Measurements from ENCODE around the gene MDK.

MDK gene

GRCh38 chr11:46413760-46414465 lies 32.4 kb downstream of the MDK start:
- DNase-seq (ENCODE audit: insufficient read length, low spot score) (no peak), FAIRE-seq (no peak)
- TF ChIP-seq POU2F2 (IDR thresholded peaks at IDR 0.05; ENCODE audit: low read depth, low read length) (no peak), POLR2AphosphoS5 (IDR thresholded peaks at IDR 0.05; ENCODE audit: low read depth, low read length) (no peak), SPI1 (IDR thresholded peaks at IDR 0.05; ENCODE audit: low read depth, low read length) (no peak), POLR2A (IDR thresholded peaks at IDR 0.05; ENCODE audit: low read depth, low read length) (no peak), TAF1 (IDR thresholded peaks at IDR 0.05; ENCODE audit: low read depth, low read length) (no peak), PAX5 (IDR thresholded peaks at IDR 0.05; ENCODE audit: insufficient read depth, low read length, severe bottlenecking) (no peak)

DNA sequence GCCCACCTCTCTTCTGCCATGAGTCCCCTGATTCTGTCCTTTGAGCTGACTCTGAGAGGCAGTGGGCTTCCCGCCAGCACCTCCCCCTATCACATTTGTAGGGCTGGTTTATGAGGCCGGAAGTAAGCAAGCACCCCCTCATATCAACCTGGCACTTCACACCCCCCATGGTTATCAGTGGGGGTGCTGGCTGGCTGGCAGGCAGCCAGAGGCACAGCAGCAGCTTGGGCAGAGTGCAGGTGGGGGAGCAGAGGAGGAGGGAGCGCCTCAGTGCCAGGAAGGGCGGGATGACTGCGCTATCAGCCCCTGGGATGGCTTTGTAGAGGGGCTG lies 33.0 kb downstream of the MDK start:
- no peak for FAIRE-seq
- no peak for TF ChIP-seq POU2F2 (IDR thresholded peaks at IDR 0.05; ENCODE audit: low read depth, low read length)
- no peak for TF ChIP-seq TAF1 (IDR thresholded peaks at IDR 0.05; ENCODE audit: low read depth, low read length)
- no peak for TF ChIP-seq POLR2AphosphoS5 (IDR thresholded peaks at IDR 0.05; ENCODE audit: low read depth, low read length)
- no peak for TF ChIP-seq POLR2A (IDR thresholded peaks at IDR 0.05; ENCODE audit: low read depth, low read length)
- TF ChIP-seq SPI1 (IDR thresholded peaks at IDR 0.05; ENCODE audit: low read depth, low read length), result no peak
- no peak for TF ChIP-seq PAX5 (IDR thresholded peaks at IDR 0.05; ENCODE audit: insufficient read depth, low read length, severe bottlenecking)
- no peak for DNase-seq (ENCODE audit: insufficient read length, low spot score)

- TF ChIP-seq PAX5 (IDR thresholded peaks at IDR 0.05; ENCODE audit: insufficient read depth, low read length, severe bottlenecking), result no peak
- no peak for TF ChIP-seq SPI1 (IDR thresholded peaks at IDR 0.05; ENCODE audit: low read depth, low read length)
- no peak for TF ChIP-seq POLR2A (IDR thresholded peaks at IDR 0.05; ENCODE audit: low read depth, low read length)
- no peak for TF ChIP-seq POLR2AphosphoS5 (IDR thresholded peaks at IDR 0.05; ENCODE audit: low read depth, low read length)
- no peak for TF ChIP-seq POU2F2 (IDR thresholded peaks at IDR 0.05; ENCODE audit: low read depth, low read length)
- no peak for TF ChIP-seq TAF1 (IDR thresholded peaks at IDR 0.05; ENCODE audit: low read depth, low read length)
- FAIRE-seq (no peak), DNase-seq (ENCODE audit: insufficient read length, low spot score) (no peak)
These were observed 33.4 kb downstream of the MDK start for GRCh38 chr11:46414879-46415278.

DNA sequence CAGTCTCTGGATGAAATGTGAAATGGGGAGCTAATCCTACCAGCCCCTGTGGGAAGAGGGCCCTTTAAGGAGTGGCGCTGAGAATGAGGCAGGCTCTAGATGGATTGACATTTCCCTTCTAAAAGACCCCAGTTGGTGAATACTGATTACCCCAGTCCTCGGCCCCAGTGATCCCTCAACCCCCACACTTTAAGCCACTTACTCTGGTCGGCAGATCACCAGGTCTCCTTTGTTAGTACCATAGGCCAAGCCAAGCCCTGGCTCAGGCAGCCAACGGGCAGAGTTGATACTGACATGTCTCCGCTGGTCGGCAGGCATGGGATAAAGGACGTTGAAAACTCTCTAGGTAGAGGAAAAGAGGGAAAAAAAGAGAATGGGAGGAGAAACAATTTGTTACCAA lies 36.2 kb downstream of the MDK start:
- DNase-seq (ENCODE audit: insufficient read length, low spot score) (no peak), FAIRE-seq (no peak)
- no peak for TF ChIP-seq POLR2AphosphoS5 (IDR thresholded peaks at IDR 0.05; ENCODE audit: low read depth, low read length)

- FAIRE-seq, result no peak
- TF ChIP-seq PAX5 (IDR thresholded peaks at IDR 0.05; ENCODE audit: insufficient read depth, low read length, severe bottlenecking) (no peak), POU2F2 (IDR thresholded peaks at IDR 0.05; ENCODE audit: low read depth, low read length) (no peak), SPI1 (IDR thresholded peaks at IDR 0.05; ENCODE audit: low read depth, low read length) (no peak), TAF1 (IDR thresholded peaks at IDR 0.05; ENCODE audit: low read depth, low read length) (no peak), POLR2AphosphoS5 (IDR thresholded peaks at IDR 0.05; ENCODE audit: low read depth, low read length) (no peak), POLR2A (IDR thresholded peaks at IDR 0.05; ENCODE audit: low read depth, low read length) (no peak)
- no peak for DNase-seq (ENCODE audit: insufficient read length, low spot score)
These were observed 37.3 kb downstream of the MDK start for GRCh38 chr11:46418751-46419150.

- TF ChIP-seq PAX5 (IDR thresholded peaks at IDR 0.05; ENCODE audit: insufficient read depth, low read length, severe bottlenecking) (no peak), POLR2A (IDR thresholded peaks at IDR 0.05; ENCODE audit: low read depth, low read length) (no peak), SPI1 (IDR thresholded peaks at IDR 0.05; ENCODE audit: low read depth, low read length) (no peak)
- DNase-seq (ENCODE audit: insufficient read length, low spot score) (no peak), FAIRE-seq (no peak)
These were observed 39.0 kb downstream of the MDK start for GRCh38 chr11:46420513-46420912.

DNA sequence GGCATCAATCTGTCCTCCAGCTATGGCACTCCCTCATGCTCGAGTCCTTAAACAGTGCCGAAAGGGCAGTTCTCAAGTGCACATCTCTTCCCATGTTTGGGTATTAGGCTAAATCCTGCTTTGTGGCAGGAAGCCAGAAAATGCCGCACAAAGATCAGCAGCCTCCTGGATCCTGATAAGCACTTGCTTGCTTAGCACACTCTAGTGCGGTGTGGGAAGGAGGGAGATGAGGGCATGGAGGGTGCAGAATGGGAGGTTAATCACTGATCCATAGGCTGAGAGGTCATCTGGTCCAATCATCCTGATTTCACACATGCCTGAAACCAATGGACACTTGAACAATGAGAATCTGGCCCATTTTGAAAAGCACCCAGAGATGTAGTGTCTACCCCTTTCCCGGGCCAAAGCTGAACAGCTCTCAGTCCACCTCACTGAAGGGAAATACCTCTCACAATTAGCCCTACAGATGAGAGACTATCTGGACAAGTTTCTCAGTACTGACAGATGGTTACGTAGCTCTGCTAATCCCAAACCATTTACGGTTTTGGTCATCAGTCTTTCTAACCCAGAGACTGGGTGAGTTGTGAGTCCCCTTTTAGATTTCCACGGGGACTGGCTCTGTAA lies 39.9 kb downstream of the MDK start:
- DNase-seq (ENCODE audit: insufficient read length, low spot score) (no peak), FAIRE-seq (no peak)
- TF ChIP-seq PAX5 (IDR thresholded peaks at IDR 0.05; ENCODE audit: insufficient read depth, low read length, severe bottlenecking) (no peak), POLR2AphosphoS5 (IDR thresholded peaks at IDR 0.05; ENCODE audit: low read depth, low read length) (no peak), TAF1 (IDR thresholded peaks at IDR 0.05; ENCODE audit: low read depth, low read length) (no peak), POLR2A (IDR thresholded peaks at IDR 0.05; ENCODE audit: low read depth, low read length) (no peak), POU2F2 (IDR thresholded peaks at IDR 0.05; ENCODE audit: low read depth, low read length) (no peak), SPI1 (IDR thresholded peaks at IDR 0.05; ENCODE audit: low read depth, low read length) (no peak)

DNA sequence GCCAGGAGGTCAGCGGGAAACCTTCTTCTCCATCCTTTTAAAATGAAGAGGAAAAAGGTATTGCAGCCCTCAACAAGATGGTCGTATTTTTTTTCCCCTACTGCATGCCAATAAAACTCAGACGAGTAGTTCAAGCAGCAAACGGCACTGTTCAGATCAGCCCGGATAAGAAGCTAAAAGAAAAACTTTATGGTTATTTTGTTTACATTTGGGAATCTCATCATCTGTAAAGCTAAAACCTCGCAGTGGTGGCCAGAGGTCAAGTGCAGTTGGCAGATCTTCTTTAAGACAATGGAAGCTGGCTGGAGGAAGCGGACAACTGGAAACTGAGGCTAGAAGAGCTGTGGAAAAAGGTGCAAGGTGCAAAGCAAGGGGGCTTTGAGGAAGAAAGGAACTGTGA lies 41.1 kb downstream of the MDK start:
- FAIRE-seq, result no peak
- no peak for TF ChIP-seq TAF1 (IDR thresholded peaks at IDR 0.05; ENCODE audit: low read depth, low read length)
- no peak for TF ChIP-seq SPI1 (IDR thresholded peaks at IDR 0.05; ENCODE audit: low read depth, low read length)
- no peak for TF ChIP-seq POU2F2 (IDR thresholded peaks at IDR 0.05; ENCODE audit: low read depth, low read length)
- DNase-seq (ENCODE audit: insufficient read length, low spot score), result no peak

- FAIRE-seq (no peak), DNase-seq (ENCODE audit: insufficient read length, low spot score) (no peak)
- TF ChIP-seq TAF1 (IDR thresholded peaks at IDR 0.05; ENCODE audit: low read depth, low read length) (no peak), PAX5 (IDR thresholded peaks at IDR 0.05; ENCODE audit: insufficient read depth, low read length, severe bottlenecking) (no peak), POLR2AphosphoS5 (IDR thresholded peaks at IDR 0.05; ENCODE audit: low read depth, low read length) (no peak), POU2F2 (IDR thresholded peaks at IDR 0.05; ENCODE audit: low read depth, low read length) (no peak), POLR2A (IDR thresholded peaks at IDR 0.05; ENCODE audit: low read depth, low read length) (no peak), SPI1 (IDR thresholded peaks at IDR 0.05; ENCODE audit: low read depth, low read length) (no peak)
These were observed 44.9 kb downstream of the MDK start for GRCh38 chr11:46426233-46426991.

DNA sequence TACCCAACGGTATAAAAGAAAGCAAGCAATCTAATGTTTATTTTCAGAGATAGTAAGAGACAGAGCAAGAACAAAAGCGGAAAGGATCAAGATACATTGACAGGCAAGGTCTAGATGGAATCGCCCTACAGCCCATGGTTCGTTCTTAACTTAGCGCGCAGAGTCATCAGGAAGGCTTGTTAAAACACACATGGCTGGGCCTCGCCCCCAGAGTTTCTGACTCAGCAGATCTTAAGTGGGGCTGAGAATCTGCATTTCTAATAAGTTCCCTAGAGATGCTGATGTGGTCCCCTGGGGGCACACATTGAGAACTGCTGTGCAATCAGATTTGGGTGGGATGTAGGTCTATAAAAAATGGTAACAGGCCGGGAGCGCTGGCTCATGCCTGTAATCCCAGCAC lies 45.9 kb downstream of the MDK start:
- DNase-seq (ENCODE audit: insufficient read length, low spot score) (no peak), FAIRE-seq (no peak)
- TF ChIP-seq PAX5 (IDR thresholded peaks at IDR 0.05; ENCODE audit: insufficient read depth, low read length, severe bottlenecking) (no peak), SPI1 (IDR thresholded peaks at IDR 0.05; ENCODE audit: low read depth, low read length) (no peak), POLR2A (IDR thresholded peaks at IDR 0.05; ENCODE audit: low read depth, low read length) (no peak), POLR2AphosphoS5 (IDR thresholded peaks at IDR 0.05; ENCODE audit: low read depth, low read length) (no peak), TAF1 (IDR thresholded peaks at IDR 0.05; ENCODE audit: low read depth, low read length) (no peak), POU2F2 (IDR thresholded peaks at IDR 0.05; ENCODE audit: low read depth, low read length) (no peak)
